Activated CD4-positive, CD25-positive, alpha-beta regulatory T cell treated with anti-CD3 and anti-CD28 coated beads, Interleukin-2, amount 50 U/mL, for 24 hours (primary cell): ENCODE measurements around the gene LRRTM4.

Experiments used
- ATAC-seq, 2 donors: fragments of 150-1000 bp; cut with Tn5 transposase; one replicate each; pipeline ENCODE4 v1.10.0; 2021; ENCODE audit warnings: mild to moderate bottlenecking in 1 of 2, moderate library complexity in 1 of 2

LRRTM4 gene

DNA sequence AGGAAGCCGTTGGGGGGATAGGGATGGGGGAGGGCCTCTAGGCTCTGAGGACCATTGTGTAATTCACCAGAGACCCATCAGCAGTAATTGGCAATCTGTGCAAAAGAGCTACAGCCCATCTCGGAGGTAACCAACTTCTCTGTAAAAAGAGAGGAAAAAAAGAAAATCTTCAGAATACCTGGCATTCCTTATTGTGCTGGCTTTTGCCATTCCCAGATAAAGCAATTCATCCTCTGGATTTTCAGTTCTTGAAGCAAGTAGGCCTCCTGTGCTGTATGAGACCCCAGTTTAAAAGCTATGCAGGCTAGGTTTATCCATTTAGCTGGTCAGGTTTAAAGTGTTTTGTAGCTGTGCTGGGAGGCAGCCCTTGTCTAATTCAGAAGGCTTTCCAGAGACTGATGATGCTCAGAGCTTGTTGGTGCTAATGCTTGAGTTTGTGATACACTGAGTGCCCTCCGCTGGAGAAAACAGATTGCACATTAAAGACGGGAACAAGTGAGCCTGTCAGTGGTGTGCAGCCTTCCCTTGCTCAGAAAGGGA lies at the start of gene LRRTM4:
LRRTM4 (minus strand) TSS at position 446 of the 540 bp plus-strand sequence.
- ATAC-seq, result no peak

DNA sequence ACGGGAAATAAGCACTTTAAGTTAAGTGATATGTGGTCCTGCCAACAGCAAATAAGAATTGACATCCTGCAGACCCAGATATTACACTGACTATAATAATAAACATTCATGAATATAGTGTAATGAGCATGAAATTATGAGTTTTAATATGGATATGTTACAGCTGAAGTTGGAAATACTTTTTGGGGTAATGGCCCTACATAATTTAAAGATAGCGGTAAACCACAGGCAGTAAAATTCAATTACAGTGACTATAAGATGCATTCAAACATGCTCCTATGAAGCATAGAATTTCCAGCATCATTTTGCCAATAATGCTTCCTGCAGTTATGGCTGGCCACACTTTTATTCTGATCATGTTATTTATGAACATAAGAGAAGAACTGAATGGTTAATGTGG lies 49.4 kb upstream of the LRRTM4 start:
- no peak for ATAC-seq

DNA sequence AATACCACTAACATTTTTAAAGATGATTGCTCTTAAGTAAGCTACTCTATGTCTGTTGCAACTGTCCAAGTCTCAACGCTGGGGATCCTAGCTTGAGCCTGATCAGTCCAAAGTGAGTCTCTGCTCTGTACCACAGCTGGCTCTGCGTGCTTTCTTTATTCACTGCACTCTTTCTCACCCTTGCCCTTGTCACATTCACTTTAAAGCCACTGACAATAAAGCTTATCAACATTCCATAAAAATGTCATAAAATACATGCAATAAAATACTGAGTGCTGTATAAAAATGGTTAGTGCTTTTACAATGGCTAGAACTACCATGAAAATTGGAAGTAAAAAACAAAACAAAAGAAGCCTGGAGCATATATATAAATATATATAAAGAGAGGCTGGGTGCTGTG lies 45.5 kb upstream of the LRRTM4 start:
- ATAC-seq, result no peak

DNA sequence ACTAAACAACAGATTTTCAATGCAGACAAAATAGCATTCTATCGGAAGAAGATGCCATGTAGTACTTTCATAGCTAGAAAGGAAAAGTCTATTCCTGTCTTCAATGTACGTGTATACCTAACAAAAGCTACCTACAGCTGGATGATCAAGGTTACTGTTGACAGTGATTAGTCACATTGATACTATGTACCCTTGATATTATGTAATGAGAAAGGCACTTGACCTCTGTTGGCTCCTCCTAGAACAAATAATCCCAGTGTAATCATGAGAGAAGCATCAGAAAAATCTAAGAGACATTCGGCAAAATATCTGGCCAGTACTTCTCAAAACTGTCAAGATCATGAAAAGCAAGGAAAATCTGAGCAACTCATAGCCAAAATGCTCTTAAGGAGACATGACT lies 44.4 kb upstream of the LRRTM4 start:
- ATAC-seq, result no peak

DNA sequence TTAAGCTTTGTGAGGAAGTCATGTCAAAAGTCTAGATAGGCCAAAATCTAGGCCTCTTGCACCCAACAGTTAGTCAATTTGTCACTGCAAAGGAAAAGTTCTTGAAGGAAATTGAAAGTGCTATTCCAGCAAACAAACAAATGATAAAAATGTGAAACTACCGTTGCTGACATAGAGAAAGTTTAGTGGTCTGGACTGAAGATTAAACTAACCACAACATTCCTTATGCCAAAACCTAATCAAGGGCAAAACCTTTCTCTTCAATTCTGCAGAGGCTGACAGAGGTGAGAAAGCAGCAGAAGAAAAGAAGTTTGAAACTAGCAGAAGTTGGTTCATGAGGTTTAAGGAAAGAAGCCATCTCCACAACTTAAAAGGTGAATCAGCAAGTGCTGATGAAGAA lies 44.0 kb upstream of the LRRTM4 start:
- ATAC-seq, result no peak

DNA sequence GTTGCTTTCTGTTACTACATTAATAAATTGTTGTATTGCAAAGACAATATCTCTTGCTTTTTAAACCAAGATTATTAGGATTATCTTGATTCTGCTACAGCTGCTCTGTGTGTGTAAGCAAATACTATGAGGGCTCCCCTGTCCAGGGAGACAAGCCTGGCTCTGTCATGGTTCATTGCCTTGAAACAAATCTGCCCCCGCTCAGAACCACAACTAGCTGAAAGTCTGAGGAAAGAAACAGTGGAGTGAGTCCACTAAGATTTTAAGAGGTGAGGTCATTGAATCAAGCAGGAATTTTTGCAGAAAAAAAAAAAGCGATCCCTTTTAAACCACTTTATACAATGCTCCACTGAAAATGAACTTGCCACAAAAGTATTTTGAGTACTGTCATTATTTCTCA lies 30.8 kb upstream of the LRRTM4 start:
- no peak for ATAC-seq

DNA sequence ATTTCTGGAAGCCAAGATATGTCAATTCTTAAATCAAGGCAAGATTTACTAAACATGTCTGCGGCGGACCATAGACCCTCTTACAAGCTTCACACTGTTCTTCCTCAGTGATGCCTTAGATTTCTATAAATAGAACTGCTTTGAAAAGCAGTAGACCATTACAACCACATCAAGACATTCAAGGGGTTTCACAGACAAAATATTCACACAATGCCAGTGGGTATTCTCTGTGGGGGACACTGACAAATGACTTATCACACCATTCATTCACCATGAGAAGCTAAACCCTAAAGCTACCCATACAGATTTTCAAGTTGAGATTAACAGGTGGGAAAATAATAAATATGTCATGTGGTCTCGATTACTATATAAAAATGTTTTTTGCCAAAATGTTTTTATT lies 15.9 kb upstream of the LRRTM4 start:
- ATAC-seq, result no peak

DNA sequence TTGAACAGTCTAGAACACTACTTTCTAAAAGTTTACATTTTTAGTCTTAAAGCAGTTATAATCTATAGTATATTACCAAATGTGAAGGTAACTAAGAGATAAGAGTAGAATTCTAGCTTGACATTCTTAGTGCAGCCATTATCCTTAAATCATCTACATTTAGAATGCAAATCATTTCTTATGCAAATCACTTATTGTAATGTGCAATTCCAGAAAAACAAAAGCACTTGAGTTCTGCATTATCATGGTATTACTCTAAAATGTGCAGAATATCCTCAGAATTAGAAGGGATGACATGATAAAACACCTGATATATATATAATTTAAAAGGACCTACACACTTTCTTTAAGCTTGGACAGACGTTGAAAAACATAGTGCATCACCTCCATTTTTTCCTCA lies 712 bp upstream of the LRRTM4 start:
- ATAC-seq, result no peak

DNA sequence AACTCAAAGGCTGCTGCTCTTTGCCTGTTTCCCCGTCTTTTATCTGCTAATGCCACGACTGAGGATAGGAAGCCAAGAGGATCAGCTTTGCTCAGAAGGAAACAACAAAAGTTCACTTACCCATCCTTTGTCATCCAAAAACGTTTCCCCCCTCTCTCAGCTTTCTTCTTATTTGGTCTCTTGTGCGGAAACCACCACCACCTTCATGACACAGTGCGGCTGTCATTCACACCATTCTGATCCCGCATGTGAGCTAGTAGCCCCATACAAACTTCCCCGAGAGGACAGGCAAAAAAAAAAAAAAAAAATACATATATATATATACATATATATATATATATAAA lies 656 bp downstream of the LRRTM4 start:
- ATAC-seq, result no peak

DNA sequence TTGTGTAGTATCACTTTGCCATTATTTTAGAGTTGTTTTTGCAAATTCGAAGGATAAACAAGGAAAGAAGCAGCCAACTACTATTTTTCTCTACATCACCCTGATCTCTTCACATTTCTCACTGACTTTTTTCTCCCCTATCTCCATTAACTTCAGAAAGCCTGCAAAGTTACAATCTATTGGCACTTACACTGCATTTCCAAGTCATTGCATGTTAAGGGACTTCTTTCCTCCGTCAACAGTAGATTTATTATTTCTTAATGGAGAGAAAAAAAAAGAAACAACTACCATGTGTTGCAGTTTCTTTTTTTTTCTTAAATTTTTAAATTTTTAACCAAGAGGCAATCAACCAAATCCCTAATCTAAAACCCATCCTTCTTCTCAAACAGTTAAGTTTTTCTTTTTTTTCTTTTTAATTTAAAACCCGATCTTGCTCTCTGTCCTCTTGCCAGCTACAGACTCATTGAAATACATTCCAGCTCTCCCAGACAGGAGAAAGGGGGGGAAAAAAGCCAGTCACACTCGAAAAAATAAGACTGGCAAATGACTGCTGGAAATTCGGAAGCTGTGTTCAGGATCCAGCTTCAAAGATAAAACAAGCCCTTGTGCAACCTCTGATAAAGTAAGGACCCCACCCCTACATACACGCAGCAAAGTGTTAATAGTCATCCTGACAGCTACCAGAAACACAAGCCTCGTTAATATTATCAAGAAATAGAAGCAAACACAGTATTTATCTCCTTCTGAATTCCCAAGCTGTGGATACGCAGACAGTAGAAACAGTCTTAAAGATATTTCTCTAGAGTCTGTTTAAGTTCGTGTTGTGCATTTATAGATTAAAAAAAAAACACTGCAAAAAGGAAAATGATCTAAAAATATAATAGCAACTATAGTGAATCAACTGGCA lies 1.3 kb downstream of the LRRTM4 start:
- ATAC-seq, result no peak

DNA sequence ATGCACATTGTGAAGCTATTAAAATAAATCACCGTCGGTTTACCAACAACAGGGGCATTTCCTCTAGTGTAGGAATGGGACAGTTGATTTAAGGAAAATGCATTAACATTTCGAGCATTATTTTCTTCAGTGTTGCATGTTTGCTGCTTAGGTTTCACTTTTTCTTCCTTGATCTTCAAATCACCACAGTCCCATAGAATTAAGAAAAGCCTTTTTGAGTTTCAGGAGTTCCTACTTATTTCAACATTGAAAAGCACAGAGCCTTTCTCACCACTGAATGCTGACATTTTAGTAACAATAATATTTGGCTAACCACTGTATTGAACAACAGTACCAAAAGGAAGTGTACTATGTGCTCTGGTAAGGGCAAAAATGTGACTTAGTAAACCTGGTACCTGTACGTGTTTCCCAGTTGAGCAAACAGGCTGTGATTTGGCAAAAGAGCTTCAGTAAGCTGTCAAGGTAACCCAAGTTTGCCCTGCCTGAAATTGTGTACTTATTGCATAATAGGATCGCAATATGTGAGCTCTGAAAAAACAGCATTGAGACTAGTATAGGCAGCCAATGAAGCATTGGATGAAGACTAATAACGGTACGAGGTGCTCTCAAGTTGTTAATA lies 2.2 kb downstream of the LRRTM4 start:
- ATAC-seq, result no peak

DNA sequence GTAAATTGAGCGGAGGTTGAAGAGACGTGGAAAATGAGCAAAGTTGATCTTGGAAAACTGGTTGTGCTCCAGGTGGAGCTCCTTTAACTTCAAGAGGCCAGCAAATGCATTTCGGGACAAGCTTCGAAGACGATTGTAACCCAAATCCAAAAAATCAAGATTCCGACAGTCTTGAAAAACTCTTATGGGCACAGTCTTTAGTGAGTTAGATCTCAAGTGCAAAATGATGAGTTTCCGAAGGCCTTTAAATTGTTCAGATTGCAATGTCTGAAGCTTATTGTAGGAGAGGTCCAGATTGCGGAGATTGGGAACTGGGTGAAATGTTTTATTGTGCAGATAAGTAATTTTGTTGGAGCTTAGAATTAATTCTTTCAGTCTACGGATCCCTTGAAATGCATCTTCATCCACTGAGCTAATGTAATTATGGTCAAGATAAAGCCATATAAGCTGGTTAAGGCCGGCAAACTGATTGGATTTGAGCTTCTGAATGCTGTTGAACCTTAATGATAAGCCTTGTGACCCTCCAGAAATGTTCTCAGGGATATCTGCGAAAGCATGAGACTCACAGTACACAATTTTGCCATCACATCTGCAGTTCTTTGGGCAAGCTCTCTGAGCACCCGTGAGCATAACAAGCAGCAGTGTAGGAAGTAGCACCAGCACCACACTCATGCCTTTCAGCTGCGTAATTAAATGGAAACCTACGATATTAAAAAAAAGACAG lies 2.9 kb downstream of the LRRTM4 start:
- ATAC-seq, result no peak

DNA sequence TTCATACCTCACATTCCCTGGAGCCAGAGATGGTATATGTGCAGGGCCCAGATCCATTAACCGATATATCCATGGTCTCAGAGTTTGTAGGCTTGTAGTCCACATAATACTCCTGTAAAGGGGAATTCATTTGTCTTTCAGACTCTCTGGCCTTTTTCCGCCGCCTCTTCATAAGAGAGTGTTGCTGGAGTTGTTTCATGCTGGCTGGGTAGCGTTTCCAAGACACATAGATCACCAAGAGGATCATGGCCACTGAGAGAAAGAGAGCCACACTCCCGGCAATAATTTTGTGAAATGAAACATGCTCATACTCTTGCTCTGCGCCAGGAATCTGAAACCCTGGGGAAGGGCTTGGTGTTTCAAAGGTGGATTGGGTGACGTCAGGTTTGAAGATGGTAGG lies 3.9 kb downstream of the LRRTM4 start:
- no peak for ATAC-seq

DNA sequence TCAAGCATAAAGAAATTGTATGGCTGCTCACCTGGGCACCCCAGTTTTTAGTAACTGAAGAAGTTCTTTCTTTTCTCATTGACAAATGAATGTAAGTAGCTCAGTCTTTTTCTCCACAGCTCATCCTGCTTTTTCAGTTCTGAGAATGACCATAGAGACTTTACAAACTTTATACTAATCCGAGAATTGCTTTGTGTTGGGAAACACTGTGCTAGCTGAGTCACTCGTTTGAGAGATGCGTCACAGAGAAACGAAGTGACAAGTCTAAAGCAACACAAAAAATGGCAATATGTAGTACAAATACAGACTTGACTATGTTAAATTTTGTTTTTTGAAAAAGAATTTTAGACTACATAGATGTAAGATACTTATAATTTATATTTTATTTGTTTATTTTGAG lies 9.0 kb downstream of the LRRTM4 start:
- no peak for ATAC-seq

DNA sequence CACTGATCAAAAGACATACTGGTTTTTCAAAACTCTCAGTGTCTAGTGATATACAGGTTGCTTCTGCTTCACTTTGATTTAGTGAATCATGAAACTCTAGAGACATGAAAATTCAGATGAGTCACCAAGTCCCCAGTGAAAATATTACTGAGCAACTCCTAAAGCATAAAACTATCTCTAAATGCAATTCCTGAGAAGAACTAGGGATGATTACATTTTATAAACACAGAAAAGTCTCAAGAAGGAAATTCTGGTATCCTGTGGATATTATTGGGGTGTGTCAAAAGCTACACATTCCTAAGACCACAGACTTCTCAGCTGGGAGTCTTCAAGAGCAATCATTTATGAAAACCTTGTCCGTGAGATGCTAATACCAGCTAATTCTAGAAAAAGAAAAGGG lies 9.7 kb downstream of the LRRTM4 start:
- no peak for ATAC-seq

DNA sequence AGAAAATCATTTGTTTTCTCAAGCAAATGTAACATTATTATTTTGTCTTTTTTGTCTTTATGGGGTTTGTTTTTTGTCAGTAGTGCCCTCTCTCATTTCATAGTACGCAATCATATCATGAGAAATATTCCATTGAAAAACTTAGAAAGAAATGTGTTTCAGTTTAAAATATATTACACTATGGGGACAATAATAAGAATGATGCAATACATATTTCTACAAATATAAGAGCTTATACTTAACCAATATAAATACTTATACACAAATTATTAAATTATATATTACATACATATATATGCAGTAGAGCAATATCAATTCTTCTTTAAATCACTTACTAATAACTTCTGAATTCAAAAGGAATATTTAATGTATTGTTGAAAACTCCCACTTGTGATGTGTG lies 13.7 kb downstream of the LRRTM4 start:
- no peak for ATAC-seq

DNA sequence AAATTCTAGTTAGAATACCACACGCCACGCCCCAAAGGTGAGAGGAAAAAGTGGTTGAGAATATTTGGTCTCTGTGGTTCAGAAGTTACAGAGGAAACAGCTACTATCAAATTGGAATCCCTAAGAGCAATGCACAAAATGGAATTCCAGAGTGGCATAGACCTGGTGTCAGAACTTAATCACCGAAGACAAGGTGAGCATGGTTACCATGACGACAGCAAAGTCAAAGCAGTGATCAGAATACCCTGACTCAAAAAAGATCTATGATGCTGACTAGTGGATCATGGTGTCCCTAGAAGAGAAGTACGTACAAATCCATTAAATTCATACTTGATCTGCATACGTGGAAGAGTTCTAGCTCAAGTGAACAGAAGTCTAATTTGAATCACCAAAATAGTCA lies 14.5 kb downstream of the LRRTM4 start:
- no peak for ATAC-seq

DNA sequence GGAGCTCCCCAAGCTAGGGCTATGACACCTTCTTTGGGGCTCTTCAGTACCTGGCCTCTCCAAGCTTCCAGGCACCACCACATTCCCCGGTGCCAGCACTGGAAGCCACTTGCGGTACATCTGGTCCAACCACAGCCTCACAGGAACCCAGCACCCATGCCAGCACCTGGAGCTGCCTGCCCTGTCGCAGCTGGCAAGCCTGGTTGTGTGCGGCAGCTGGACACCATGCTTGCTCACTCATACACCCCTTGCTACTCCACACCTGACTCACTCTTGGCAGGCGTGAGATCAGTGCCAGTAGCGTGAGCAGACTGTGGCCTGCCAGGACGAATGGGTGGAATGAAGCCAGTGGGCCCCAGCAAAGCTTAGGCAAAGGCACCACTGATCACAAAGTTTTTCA lies 34.0 kb downstream of the LRRTM4 start:
- ATAC-seq, result no peak

DNA sequence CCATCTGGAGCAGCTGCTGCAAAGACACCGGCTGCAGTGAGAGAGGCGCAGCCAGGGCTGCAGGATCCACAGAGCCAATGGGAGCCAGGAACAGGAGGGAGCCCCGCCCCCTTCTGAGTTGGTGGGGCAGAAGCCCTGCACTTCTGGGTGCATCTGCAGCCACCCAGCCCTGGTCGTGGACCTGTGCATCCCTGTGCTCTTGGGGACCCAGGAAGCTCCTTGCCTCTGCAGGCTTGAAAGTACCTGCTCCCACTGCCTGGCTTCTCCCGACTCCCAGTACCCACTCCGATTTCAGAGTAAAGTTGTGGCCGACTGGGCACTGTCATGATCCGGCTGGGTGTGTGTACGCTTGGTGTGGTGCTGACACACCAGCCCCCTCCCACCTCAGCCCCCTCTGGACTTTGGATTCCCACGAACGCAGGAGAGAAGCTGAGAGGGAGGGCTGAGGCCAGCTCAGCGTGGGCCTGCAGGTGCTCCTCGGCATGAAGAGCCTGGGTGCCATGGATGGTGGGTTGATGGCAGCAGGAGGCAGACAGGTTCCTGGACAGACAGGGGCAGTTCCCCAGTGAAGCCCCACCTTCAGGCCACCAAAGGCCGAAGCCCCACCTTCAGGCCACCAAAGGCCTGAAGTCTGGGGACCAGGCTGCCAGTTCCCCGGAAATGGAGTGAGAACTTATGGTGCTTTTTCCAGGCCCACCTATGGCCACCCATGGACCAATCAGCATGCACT lies 34.9 kb downstream of the LRRTM4 start:
- no peak for ATAC-seq

DNA sequence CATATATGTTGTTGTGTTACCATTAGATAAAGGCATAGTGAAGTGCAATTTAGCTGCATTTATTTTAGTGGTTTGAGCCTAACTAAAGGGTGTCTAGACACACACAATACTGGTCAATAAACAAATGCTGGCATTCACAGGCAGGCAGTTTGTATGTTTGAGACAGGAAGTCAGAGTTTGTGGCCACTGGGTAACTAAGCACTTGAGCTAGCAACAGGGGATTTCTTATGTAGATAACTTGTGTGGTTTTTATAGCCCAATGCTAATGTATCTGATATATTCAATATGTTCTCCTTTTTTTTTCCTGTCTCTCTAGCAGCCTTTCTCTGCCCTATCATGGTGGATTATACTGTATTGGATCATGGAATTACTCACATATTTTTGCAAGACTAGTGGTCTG lies 38.1 kb downstream of the LRRTM4 start:
- ATAC-seq, result no peak

DNA sequence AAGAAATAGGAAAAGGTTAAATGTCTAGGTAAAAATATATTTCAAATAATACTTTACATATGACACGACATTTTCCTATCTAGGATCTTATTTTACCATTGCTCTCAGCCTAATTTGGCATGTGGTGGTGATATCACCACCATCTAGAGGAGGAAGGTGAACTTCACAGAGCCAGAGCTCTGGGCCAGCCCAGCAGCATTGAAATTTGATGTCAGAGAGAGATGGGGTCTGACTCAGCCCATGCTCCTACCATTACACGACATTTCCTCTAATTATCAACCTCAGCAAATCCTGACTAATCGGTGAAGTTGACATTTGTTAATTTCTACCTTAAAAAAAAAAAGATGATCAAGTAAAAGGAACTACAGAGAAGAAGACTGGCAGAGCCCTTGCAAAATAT lies 42.3 kb downstream of the LRRTM4 start:
- ATAC-seq, result no peak

DNA sequence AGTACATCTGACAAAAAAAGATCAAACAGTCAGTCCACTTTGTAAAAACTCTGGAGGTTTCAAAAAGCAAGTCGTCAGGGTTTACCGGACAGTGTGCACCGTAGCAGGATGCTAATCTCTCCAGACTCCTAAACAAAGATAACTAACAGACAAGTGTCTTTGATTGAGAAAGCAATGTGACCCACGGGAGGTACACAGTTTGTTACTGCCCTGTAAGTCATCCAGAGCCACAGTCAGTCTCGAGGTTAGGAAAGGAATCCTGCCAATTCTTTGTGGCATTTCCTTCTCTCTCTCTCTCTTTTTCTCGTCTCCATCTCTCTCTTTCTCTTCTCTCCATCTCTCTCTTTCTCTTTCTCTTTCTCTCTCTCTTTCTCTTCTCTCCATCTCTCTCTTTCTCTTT lies 42.8 kb downstream of the LRRTM4 start:
- no peak for ATAC-seq

DNA sequence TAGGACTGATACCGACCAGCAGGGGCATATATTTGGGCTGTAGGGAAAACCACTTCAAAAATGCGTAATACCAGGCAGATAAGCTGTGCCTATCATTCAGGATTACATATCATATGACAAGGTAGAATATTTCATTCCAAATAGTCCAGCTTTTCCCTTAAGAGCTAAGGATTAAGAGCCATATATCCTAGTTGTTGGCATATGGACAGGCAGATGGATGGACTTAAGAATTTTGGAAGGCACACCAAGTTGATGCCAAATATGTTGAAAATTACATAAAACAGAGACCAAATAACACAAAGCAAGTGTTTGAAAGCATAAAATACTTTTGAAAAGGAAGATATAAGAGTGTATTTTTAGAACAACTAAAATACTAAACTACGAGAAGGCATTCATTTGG lies 52.1 kb downstream of the LRRTM4 start:
- ATAC-seq, result no peak
